ENCODE measurements around the gene TPGS2.

Gene TPGS2

DNA sequence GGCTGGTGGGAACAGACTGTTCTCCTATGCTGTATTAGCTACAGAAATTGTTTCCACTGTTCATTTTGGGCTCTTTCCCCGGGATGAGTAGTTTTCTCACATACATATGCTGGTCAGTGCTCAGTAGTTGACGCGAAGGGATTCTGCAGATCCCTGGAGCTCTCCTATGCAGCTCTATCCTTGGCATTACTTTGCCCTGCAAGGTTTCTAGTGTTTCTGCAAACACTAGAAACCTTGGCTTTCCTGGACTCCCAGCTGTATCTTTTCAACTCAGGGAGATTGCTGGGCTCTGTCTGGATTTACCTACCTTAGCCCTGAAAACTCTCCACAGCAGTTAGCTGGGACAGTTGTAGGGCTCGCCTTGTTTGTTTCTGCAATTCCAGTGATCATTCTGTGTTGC is 11.0 kb upstream of the TPGS2 start:
- ChIA-PET POLR2A (no interaction called here), CTCF (interaction anchor here (1.5 to 2.5 kb wide), 2 partner anchors 10 to 29 kb away, joined by 3 to 14 read pairs; partner anchors contain the start of genes KIAA1328 and TPGS2)
- TF ChIP-seq, protein P1, sequence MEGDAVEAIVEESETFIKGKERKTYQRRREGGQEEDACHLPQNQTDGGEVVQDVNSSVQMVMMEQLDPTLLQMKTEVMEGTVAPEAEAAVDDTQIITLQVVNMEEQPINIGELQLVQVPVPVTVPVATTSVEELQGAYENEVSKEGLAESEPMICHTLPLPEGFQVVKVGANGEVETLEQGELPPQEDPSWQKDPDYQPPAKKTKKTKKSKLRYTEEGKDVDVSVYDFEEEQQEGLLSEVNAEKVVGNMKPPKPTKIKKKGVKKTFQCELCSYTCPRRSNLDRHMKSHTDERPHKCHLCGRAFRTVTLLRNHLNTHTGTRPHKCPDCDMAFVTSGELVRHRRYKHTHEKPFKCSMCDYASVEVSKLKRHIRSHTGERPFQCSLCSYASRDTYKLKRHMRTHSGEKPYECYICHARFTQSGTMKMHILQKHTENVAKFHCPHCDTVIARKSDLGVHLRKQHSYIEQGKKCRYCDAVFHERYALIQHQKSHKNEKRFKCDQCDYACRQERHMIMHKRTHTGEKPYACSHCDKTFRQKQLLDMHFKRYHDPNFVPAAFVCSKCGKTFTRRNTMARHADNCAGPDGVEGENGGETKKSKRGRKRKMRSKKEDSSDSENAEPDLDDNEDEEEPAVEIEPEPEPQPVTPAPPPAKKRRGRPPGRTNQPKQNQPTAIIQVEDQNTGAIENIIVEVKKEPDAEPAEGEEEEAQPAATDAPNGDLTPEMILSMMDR (IDR thresholded peaks at IDR 0.05; ENCODE audit: control extremely low read depth, extremely low read depth, low read depth, missing control alignments) = no peak
- DNase-seq (ENCODE audit: extremely low spot score) = no peak

DNA sequence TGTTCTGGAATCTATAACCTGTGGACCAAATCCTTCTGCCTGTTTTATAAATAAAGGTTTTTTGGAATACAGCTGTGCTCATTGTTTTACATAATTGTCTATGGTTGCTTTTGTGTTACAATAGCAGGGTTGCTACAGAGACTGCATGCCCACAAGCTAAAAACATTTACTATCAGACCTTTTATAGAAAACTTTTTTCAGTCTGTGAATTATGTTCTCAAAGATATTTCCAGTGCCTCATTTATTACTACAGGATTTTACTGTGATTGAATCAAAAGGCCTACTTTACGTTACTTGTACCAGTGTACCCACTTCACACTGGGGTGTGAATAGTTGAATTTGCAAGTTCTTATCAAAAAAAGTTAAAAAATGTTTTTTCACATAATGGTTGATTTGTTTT is 7.1 kb upstream of the TPGS2 start:
- TF ChIP-seq, protein P1 (IDR thresholded peaks at IDR 0.05; ENCODE audit: control extremely low read depth, extremely low read depth, low read depth, missing control alignments) = no peak
- POLR2A ChIA-PET = no interaction called here
- DNase-seq (ENCODE audit: extremely low spot score) = no peak
- CTCF ChIA-PET = no interaction called here

DNA sequence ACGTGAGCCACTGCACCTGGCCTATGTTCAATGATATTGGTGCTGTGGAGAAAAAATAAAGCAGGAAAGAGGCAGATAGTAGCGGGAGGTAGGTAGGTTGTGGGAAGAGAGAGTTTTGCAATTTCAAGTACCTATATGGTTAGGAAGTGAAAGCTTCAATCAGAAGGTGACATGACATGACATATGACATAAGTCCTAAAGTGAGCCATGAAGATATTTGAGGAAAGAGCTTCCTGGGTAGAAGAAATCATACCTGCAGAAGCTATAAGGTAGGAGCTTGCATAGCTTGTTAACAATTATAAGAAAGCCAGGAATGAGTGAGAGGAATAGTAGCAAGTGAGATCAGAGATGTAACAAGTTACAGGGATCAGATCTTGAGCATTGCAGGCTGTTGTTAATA is 4.3 kb upstream of the TPGS2 start:
- POLR2A ChIA-PET = no interaction called here

DNA sequence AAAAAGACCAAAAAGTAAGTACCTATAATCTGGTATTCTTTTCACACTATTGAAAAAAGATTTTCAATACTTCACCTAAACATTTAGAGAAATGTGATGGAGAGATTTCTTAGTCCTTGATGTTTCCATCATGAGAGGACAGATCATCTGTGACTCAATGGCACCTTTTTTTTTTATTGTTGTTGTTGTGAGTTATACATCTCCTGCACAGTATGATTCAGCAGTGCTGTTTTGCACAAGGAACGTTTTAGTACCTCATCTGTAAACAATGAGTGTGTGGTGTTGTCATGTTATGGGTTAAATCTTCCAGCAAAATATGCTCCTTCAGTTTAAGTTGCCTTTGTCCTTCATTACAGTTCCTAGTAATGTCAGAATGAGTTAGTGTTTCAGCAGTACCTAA is 2.3 kb upstream of the TPGS2 start:
- POLR2A ChIA-PET = no interaction called here
- DNase-seq (ENCODE audit: extremely low spot score) = no peak
- CTCF ChIA-PET = no interaction called here
- TF ChIP-seq, protein P1 (IDR thresholded peaks at IDR 0.05; ENCODE audit: control extremely low read depth, extremely low read depth, low read depth, missing control alignments) = no peak

More for the DNA sequence above, 4.3 kb upstream of the TPGS2 start:
- CTCF ChIA-PET = interaction anchor here (1.2 kb wide), 1 partner anchor 21 kb away, joined by 3 read pairs; no protein-coding TSS in a partner anchor
- no peak for DNase-seq (ENCODE audit: extremely low spot score)
- TF ChIP-seq, protein P1 (IDR thresholded peaks at IDR 0.05; ENCODE audit: control extremely low read depth, extremely low read depth, low read depth, missing control alignments) = no peak

DNA sequence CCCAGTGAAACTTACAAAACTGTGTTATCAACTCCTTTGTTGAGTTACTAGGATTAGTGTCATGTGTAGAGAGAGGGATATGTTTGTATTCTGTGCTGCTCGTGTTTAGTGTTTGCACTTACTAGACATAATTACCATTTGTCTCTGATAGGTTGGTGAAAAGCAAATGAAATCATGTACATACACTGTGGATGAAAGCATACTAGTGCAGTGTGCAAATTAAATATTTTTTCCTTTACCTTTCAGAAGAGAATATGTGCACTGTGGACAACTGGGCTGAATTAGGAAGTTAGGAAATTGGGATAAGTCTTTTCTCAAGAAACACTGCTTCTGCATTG is 1.3 kb upstream of the TPGS2 start:
- ChIA-PET CTCF (interaction anchor here (1.1 to 6.1 kb wide), 6 partner anchors 9 to 69 kb away, joined by 3 to 35 read pairs (median 8); no protein-coding TSS in a partner anchor), POLR2A (no interaction called here)
- no peak for DNase-seq (ENCODE audit: extremely low spot score)
- TF ChIP-seq, protein P1 (IDR thresholded peaks at IDR 0.05; ENCODE audit: control extremely low read depth, extremely low read depth, low read depth, missing control alignments) = no peak

DNA sequence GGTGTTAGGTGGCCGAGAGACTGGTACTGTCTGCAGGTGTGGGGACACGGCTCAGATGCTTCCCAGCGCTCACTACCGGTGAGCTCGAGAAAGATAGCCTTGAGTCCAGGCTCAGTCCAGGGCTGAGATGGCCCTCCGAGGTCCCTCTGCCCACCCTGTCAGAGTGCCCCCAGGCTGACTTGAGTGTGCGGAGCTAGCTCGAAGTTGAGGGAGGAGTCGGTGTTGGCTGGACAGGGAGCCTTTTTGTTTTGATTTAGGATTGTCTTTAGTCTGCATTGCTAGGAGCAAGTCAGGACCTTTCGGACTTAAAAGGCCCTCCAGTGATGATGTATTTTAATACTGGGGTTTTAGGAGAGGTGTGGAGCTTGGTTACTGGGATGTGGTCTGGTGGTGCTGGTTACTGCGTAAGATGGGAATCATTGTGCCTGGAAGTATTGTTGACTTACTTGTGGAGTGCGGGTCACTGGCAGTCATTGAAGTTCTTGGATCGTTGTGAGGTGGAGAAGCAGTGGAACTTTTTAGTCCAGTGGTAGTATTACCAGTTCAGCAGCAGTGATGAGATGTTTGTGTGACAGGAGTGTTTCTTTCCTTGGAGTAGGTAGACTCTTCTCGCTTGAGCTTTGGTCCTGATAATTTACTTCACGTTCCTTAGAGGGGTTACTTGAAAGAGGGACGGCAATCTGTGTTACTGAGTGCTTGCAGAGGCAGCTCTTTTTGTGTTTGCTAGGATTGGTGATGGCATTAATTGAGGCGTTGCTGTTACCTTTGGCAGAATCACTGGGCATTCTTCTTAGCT is 758 bp upstream of the TPGS2 start:
- DNase-seq (ENCODE audit: extremely low spot score) = no peak
- POLR2A ChIA-PET = no interaction called here
- TF ChIP-seq, protein P1 (IDR thresholded peaks at IDR 0.05; ENCODE audit: control extremely low read depth, extremely low read depth, low read depth, missing control alignments) = no peak
- CTCF ChIA-PET = interaction anchor here (0.7 to 6.1 kb wide), 12 partner anchors 9 to 141 kb away, joined by 3 to 35 read pairs (median 5); no protein-coding TSS in a partner anchor

All from GM10248 (cell line).